ELF-1 (cell line): ENCODE data around the gene TYSND1.
"Not testable (repeated sequence)": the region's sequence is repeated elsewhere in the genome, so short reads cannot be mapped to it uniquely, and the experiment has no call there.

Source experiments
- DNase-seq: peaks from one replicate; pipeline ENCODE4 v3.0.0-alpha.2; 2016; ENCODE audit warnings: low read depth, low spot score

The TYSND1 gene

GRCh38 chr10:70109064-70109729 lies 37.3 kb downstream of the TYSND1 start:
- DNase-seq: no peak

GRCh38 chr10:70106958-70107791 lies 39.3 kb downstream of the TYSND1 start:
- peak; percentile 69 for DNase-seq

- no peak for DNase-seq
Observed at GRCh38 chr10:70101668-70102067, 44.8 kb downstream of the TYSND1 start.

- DNase-seq: not testable (repeated sequence)
Observed at GRCh38 chr10:70101068-70101562, 45.4 kb downstream of the TYSND1 start.

- no peak for DNase-seq
Observed at GRCh38 chr10:70098271-70098670, 48.2 kb downstream of the TYSND1 start.

GRCh38 chr10:70097459-70097858 lies 49.0 kb downstream of the TYSND1 start:
- no peak for DNase-seq

GRCh38 chr10:70096705-70097420 lies 49.6 kb downstream of the TYSND1 start:
- DNase-seq: no peak

GRCh38 chr10:70096016-70096704 lies 50.3 kb downstream of the TYSND1 start:
- no peak for DNase-seq

GRCh38 chr10:70094250-70094649 lies 52.2 kb downstream of the TYSND1 start:
- DNase-seq: no peak

- DNase-seq: no peak
Observed at GRCh38 chr10:70093335-70093944, 53.1 kb downstream of the TYSND1 start.

GRCh38 chr10:70092389-70092718 lies 54.1 kb downstream of the TYSND1 start:
- no peak for DNase-seq

- no peak for DNase-seq
Observed at GRCh38 chr10:70090951-70091350, 55.5 kb downstream of the TYSND1 start.

GRCh38 chr10:70090013-70090412 lies 56.5 kb downstream of the TYSND1 start:
- DNase-seq: peak; percentile 16

GRCh38 chr10:70088308-70088698 lies 58.2 kb downstream of the TYSND1 start:
- DNase-seq: no peak
